ENCODE data around the gene RNF44. TPM values are rescaled to one million over a fixed set of nuclear protein-coding genes. Genes with fewer than 3 reads are reported as not detected.

Gene RNF44
- total and polyA plus RNA-seq, 2 of the 13 experiments (the other 11 are each of a cell fraction or from before 2014, with no cell fraction given): 9.2 to 16.8 TPM

- TF ChIP-seq, protein P1, sequence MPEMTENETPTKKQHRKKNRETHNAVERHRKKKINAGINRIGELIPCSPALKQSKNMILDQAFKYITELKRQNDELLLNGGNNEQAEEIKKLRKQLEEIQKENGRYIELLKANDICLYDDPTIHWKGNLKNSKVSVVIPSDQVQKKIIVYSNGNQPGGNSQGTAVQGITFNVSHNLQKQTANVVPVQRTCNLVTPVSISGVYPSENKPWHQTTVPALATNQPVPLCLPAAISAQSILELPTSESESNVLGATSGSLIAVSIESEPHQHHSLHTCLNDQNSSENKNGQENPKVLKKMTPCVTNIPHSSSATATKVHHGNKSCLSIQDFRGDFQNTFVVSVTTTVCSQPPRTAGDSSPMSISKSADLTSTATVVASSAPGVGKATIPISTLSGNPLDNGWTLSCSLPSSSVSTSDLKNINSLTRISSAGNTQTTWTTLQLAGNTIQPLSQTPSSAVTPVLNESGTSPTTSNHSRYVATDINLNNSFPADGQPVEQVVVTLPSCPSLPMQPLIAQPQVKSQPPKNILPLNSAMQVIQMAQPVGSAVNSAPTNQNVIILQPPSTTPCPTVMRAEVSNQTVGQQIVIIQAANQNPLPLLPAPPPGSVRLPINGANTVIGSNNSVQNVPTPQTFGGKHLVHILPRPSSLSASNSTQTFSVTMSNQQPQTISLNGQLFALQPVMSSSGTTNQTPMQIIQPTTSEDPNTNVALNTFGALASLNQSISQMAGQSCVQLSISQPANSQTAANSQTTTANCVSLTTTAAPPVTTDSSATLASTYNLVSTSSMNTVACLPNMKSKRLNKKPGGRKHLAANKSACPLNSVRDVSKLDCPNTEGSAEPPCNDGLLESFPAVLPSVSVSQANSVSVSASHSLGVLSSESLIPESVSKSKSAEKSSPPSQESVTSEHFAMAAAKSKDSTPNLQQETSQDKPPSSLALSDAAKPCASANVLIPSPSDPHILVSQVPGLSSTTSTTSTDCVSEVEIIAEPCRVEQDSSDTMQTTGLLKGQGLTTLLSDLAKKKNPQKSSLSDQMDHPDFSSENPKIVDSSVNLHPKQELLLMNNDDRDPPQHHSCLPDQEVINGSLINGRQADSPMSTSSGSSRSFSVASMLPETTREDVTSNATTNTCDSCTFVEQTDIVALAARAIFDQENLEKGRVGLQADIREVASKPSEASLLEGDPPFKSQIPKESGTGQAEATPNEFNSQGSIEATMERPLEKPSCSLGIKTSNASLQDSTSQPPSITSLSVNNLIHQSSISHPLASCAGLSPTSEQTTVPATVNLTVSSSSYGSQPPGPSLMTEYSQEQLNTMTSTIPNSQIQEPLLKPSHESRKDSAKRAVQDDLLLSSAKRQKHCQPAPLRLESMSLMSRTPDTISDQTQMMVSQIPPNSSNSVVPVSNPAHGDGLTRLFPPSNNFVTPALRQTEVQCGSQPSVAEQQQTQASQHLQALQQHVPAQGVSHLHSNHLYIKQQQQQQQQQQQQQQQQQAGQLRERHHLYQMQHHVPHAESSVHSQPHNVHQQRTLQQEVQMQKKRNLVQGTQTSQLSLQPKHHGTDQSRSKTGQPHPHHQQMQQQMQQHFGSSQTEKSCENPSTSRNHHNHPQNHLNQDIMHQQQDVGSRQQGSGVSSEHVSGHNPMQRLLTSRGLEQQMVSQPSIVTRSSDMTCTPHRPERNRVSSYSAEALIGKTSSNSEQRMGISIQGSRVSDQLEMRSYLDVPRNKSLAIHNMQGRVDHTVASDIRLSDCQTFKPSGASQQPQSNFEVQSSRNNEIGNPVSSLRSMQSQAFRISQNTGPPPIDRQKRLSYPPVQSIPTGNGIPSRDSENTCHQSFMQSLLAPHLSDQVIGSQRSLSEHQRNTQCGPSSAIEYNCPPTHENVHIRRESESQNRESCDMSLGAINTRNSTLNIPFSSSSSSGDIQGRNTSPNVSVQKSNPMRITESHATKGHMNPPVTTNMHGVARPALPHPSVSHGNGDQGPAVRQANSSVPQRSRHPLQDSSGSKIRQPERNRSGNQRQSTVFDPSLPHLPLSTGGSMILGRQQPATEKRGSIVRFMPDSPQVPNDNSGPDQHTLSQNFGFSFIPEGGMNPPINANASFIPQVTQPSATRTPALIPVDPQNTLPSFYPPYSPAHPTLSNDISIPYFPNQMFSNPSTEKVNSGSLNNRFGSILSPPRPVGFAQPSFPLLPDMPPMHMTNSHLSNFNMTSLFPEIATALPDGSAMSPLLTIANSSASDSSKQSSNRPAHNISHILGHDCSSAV (CRISPR knock-in tag; IDR thresholded peaks at IDR 0.05; ENCODE audit: borderline replicate concordance): no peak
- TF ChIP-seq IRX3 (CRISPR knock-in tag; IDR thresholded peaks at IDR 0.05; ENCODE audit: borderline replicate concordance, low read depth) (0 out of 2 replicates have a peak, but pooled peaks have one; percentile 15), ZNF260 (CRISPR knock-in tag; IDR thresholded peaks at IDR 0.05; ENCODE audit: borderline replicate concordance, low read depth) (no peak), NCOR1 (IDR thresholded peaks at IDR 0.05; ENCODE audit: borderline replicate concordance, low read length) (no peak), ZBTB46 (CRISPR knock-in tag; IDR thresholded peaks at IDR 0.05; ENCODE audit: borderline replicate concordance) (no peak), BCL3 (CRISPR knock-in tag; IDR thresholded peaks at IDR 0.05) (no peak), ZNF776 (CRISPR knock-in tag; IDR thresholded peaks at IDR 0.05) (no peak), ZNF282 (IDR thresholded peaks at IDR 0.05; ENCODE audit: partially characterized antibody) (no peak), MYC (CRISPR knock-in tag; IDR thresholded peaks at IDR 0.05; ENCODE audit: borderline replicate concordance) (no peak), FLYWCH1 (CRISPR knock-in tag; IDR thresholded peaks at IDR 0.05) (no peak), CREBL2 (CRISPR knock-in tag; IDR thresholded peaks at IDR 0.05; ENCODE audit: borderline replicate concordance) (no peak), ZEB1 (IDR thresholded peaks at IDR 0.05; ENCODE audit: insufficient replicate concordance, low read depth) (no peak), AKAP8 (CRISPR knock-in tag; IDR thresholded peaks at IDR 0.05) (0 out of 2 replicates have a peak, but pooled peaks have one; percentile 48), SP2 (CRISPR knock-in tag; IDR thresholded peaks at IDR 0.05) (0 out of 2 replicates have a peak, but pooled peaks have one; percentile 34), PTBP1 (IDR thresholded peaks at IDR 0.05; ENCODE audit: low read depth, low read length, poor library complexity, severe bottlenecking) (peak; percentile 24)
These were observed at the start of gene RNF44 (continued) for GRCh38 chr5:176536902-176537553.

All from HepG2 (cell line).